Measurements from ENCODE around the gene RHEBL1.

Gene RHEBL1

DNA sequence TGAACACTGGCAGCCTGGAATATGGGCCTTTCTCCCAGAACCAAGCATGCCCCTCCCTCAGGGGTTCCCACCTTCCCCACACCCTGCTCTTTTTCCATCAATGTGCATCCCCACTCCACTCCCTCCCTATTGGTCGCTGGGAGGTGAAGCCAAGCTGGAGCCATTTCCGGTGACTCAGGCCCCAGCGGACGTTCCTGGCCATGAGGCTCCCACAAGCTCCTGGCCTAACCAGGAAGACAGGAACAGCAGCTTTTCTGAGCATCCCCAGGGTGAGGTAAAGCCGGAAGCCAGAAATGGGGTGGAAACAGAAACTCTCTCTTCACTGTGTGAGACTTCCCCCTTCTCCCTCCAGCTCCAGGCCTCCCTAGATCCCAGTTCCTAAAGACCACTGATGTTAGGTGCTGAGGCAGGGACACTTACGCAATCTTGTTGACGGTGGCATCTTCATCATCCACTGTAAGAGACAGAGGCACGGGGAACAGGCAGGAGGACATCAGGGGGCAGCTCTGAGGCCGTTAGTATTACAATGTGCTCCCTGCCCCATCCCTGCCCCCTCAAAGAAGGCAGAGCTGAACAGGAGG is 35.8 kb upstream of the RHEBL1 start:
- H3K4me3 ChIP-seq (ENCODE audit: low read depth, low read length), result no peak overlapping the region
- H3K36me3 ChIP-seq (replicated peaks), result peaks cover 40% of the 10 kb centered on the region
- peak; percentile 48 for DNase-seq
- TF ChIP-seq, protein P1, sequence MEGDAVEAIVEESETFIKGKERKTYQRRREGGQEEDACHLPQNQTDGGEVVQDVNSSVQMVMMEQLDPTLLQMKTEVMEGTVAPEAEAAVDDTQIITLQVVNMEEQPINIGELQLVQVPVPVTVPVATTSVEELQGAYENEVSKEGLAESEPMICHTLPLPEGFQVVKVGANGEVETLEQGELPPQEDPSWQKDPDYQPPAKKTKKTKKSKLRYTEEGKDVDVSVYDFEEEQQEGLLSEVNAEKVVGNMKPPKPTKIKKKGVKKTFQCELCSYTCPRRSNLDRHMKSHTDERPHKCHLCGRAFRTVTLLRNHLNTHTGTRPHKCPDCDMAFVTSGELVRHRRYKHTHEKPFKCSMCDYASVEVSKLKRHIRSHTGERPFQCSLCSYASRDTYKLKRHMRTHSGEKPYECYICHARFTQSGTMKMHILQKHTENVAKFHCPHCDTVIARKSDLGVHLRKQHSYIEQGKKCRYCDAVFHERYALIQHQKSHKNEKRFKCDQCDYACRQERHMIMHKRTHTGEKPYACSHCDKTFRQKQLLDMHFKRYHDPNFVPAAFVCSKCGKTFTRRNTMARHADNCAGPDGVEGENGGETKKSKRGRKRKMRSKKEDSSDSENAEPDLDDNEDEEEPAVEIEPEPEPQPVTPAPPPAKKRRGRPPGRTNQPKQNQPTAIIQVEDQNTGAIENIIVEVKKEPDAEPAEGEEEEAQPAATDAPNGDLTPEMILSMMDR (IDR thresholded peaks at IDR 0.05; ENCODE audit: low read depth, low read length, missing control alignments), result no peak
- H3K27ac ChIP-seq, result peak overlapping the region; percentile 30
- H3K27me3 ChIP-seq (replicated peaks), result no peaks in the 10 kb centered on the region
- in situ Hi-C loops (cut with HindIII; ENCODE audit: low pct_ligation_motif_present, low sequenced_read_pairs), result no loop called here

DNA sequence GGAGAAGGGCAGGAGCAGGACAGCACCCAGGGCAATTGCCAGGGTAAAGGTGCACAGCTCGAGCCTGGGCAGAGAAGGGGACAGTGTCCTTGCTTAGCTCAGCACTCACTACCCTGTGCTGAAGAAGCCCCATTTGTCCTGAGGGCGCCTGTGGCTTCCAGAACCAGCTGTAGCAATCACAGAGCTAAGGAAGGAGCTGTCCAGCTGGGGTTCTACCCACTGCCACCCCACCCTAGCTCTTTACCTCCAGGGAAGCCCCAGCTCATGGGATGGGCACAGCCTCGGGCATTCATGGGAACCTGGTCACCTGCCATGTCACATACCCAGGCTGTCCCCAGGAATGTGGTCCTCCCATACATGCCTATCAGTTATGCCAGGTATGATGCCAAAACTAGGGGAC is 35.0 kb upstream of the RHEBL1 start:
- in situ Hi-C loops (cut with HindIII; ENCODE audit: low pct_ligation_motif_present, low sequenced_read_pairs), result no loop called here
- H3K27me3 ChIP-seq (replicated peaks), result no peaks in the 10 kb centered on the region
- H3K36me3 ChIP-seq (replicated peaks), result peaks cover 48% of the 10 kb centered on the region
- no peak overlapping the region for H3K27ac ChIP-seq
- H3K4me3 ChIP-seq (ENCODE audit: low read depth, low read length), result no peak overlapping the region
- no peak for DNase-seq
- TF ChIP-seq, protein P1 (IDR thresholded peaks at IDR 0.05; ENCODE audit: low read depth, low read length, missing control alignments), result no peak

DNA sequence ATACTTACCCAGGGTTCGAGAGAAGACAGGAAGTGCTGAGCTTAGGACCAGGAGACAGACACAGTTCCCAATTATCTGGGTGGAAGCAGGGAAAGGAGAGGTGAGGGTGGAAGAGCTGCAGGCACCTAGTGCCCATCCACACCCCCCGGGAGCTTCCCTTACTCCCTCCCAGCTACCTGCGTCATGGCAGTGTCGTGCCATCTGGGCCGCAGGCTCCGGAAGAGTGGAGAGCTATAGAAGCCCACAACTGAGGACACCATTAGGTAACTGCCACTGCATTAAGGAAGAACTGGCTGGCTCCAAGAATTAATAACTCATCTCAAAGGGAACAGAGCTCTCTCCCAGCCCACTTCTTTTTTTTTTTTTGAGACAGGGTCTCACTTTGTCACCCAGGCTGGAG is 30.6 kb upstream of the RHEBL1 start:
- Histone ChIP-seq H3K4me3 (ENCODE audit: low read depth, low read length) (no peak overlapping the region), H3K27ac (no peak overlapping the region), H3K36me3 (replicated peaks) (peaks cover 78% of the 10 kb centered on the region), H3K27me3 (replicated peaks) (no peaks in the 10 kb centered on the region)
- in situ Hi-C loops (cut with HindIII; ENCODE audit: low pct_ligation_motif_present, low sequenced_read_pairs), result no loop called here
- no peak for DNase-seq
- TF ChIP-seq, protein P1 (IDR thresholded peaks at IDR 0.05; ENCODE audit: low read depth, low read length, missing control alignments), result no peak

DNA sequence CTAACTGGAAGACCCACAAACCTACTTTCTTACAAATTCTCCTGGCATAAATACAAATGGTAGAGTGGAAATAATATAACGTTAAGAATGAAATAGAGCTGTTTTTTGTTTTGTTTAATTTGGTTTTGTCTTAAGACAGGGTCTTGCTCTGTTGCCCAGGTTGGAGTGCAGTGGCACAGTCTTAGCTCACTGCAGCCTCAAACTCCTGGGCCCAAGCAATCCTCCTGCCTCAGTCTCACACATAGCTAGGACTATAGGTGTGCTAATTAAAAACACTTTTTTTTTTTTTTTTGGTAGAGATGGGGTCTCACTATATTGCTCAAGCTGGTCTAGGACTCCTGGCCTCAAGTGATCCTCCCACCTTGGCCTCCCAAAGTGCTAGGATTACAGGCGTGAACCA is 28.9 kb upstream of the RHEBL1 start:
- H3K4me3 ChIP-seq (ENCODE audit: low read depth, low read length), result no peak overlapping the region
- no peak overlapping the region for H3K27ac ChIP-seq
- TF ChIP-seq, protein P1 (IDR thresholded peaks at IDR 0.05; ENCODE audit: low read depth, low read length, missing control alignments), result no peak
- H3K27me3 ChIP-seq (replicated peaks), result no peaks in the 10 kb centered on the region
- DNase-seq, result no peak
- in situ Hi-C loops (cut with HindIII; ENCODE audit: low pct_ligation_motif_present, low sequenced_read_pairs), result no loop called here
- peaks cover 68% of the 10 kb centered on the region for H3K36me3 ChIP-seq (replicated peaks)

DNA sequence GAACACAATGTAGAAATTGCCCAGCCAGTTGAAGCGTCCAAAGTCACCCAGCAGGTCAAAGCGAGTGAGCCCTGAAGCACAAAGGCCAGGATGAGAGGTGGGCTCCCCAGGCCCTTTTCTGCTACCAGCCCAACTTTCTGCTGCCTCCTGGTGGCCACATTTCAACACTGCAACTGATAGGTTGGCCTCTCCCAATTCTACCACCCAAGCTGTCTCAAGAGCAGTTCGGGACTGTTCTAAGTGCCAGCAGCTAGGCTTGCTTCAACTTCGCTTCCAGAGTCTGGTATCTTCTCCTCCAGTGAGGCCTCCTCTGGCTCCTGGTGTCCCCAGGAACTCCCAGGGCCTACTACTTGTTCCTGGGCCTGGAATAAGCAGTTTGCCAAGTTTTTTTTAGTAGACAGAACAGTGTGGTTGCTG is 28.3 kb upstream of the RHEBL1 start:
- Histone ChIP-seq H3K4me3 (ENCODE audit: low read depth, low read length) (no peak overlapping the region), H3K27ac (no peak overlapping the region), H3K36me3 (replicated peaks) (peaks cover 63% of the 10 kb centered on the region), H3K27me3 (replicated peaks) (no peaks in the 10 kb centered on the region)
- TF ChIP-seq, protein P1 (IDR thresholded peaks at IDR 0.05; ENCODE audit: low read depth, low read length, missing control alignments), result peak; percentile 91
- no peak for DNase-seq
- in situ Hi-C loops (cut with HindIII; ENCODE audit: low pct_ligation_motif_present, low sequenced_read_pairs), result no loop called here

DNA sequence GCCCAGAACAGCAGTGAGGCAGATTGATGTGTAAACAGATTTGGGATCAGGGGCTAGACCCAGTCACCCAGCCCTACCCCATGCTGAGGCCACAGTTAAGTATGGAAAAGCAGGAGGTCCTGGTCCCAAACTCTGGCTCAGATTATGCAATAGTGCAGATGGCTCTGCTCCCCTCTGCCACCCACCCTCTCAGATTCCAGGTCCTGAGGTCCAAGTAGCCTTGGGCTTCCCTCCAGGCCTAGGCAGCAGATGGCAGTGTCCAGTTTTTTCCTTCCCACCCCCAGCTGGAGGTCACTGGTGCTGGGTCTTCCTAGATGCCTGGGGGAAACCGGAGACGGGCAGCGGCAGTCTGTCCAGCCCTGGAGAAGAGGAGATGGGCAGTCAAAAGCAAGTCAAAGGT is 27.6 kb upstream of the RHEBL1 start:
- H3K27ac ChIP-seq, result no peak overlapping the region
- TF ChIP-seq, protein P1 (IDR thresholded peaks at IDR 0.05; ENCODE audit: low read depth, low read length, missing control alignments), result peak; percentile 4
- no peak for DNase-seq
- H3K4me3 ChIP-seq (ENCODE audit: low read depth, low read length), result no peak overlapping the region
- peaks cover 56% of the 10 kb centered on the region for H3K36me3 ChIP-seq (replicated peaks)
- no peaks in the 10 kb centered on the region for H3K27me3 ChIP-seq (replicated peaks)
- in situ Hi-C loops (cut with HindIII; ENCODE audit: low pct_ligation_motif_present, low sequenced_read_pairs), result no loop called here

All from brain microvascular endothelial cell (primary cell).